ENCODE measurements around the gene NUDT3. TPM values are rescaled to one million over a fixed set of nuclear protein-coding genes. Genes with fewer than 3 reads are reported as not detected.
"Not testable (repeated sequence)": the region's sequence is repeated elsewhere in the genome, so short reads cannot be mapped to it uniquely, and the experiment has no call there.

The NUDT3 gene
- total RNA-seq, 2 experiments from 2014 or later = 16.4 to 17.1 TPM

GRCh38 chr6:34276881-34277762, 115.3 kb downstream of the NUDT3 start:
- ChIA-PET CTCF (no interaction called here), POLR2A (no interaction called here)

DNA sequence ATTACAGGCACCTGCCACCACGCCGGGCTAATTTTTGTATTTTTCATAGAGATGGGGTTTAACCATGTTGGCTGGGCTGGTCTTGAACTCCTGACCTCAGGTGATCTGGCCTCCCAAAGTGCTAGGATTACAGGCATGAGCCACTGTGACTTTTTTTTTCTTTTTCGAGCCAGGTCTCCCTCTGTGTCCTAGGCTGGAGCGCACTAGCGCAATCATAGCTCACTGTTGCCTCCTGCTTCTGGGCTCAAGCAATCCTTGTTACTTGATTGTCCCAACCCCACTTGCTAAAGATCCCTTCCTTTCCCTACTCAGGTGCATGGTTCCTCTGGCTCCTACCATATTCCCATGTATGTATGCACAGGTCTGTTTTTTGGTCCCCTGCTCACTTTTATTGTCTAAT, 116.3 kb downstream of the NUDT3 start:
- POLR2A ChIA-PET = no interaction called here
- CTCF ChIA-PET = interaction anchor here (1.0 to 1.3 kb wide), 2 partner anchors 13 to 27 kb away, joined by 3 read pairs; partner anchors contain the start of gene SMIM29

GRCh38 chr6:34275128-34275804, 117.2 kb downstream of the NUDT3 start:
- POLR2A ChIA-PET = no interaction called here
- CTCF ChIA-PET = interaction anchor here (1.0 to 1.3 kb wide), 2 partner anchors 13 to 26 kb away, joined by 3 read pairs; partner anchors contain the start of gene SMIM29

DNA sequence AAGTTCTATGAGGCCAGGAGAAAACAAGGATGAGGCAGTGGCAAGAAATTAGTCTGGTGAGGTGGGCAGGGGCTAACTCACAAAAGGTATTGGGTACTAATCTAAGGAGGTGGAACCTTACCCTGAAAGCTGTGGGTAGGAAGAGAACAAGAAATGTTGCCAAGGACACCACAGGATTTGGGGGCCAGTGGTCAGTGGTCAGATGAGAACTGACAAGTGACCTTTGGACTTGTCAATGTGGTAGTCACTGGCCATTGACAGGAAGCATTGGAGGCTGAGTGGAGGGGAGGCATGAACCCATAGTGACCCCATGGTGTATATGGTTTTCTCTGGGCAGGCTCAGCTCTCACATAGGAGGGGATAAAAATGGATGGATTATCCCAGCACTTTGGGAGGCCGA, 118.3 kb downstream of the NUDT3 start:
- ChIA-PET CTCF (interaction anchor here (1.0 kb wide), 1 partner anchor 9 kb away, joined by 5 read pairs; no protein-coding TSS in a partner anchor), POLR2A (interaction anchor here (0.9 kb wide), 1 partner anchor 25 kb away, joined by 3 read pairs; no protein-coding TSS in a partner anchor)

DNA sequence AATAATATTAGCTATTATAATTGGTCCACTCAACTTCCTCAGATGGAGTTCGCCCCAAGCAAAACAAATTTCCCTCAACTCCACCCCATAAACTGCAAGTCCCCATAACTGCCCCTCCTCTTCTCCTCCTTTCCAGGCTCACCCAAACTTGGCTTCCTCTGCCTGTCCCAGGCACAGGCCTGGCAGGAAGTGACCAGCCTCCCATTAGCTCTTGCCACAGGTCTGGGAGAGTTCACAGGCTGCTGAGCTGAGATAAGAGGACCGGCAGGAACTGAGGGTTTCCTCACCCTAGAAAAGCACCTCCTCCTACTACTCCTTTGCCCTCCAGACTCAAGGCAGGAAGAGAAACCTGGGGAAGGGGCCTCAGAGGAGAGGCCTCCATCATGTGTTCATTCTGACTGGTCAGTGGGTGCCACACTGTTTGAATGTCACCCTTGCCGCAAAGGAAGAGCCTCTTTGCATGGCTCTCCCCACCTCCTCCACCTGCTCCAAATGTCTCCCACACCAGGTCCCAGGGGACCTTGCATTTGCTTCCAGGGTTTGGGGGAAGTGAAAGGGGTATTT, 119.1 kb downstream of the NUDT3 start:
- CTCF ChIA-PET = interaction anchor here (1.0 kb wide), 1 partner anchor 10 kb away, joined by 5 read pairs; no protein-coding TSS in a partner anchor
- POLR2A ChIA-PET = no interaction called here

DNA sequence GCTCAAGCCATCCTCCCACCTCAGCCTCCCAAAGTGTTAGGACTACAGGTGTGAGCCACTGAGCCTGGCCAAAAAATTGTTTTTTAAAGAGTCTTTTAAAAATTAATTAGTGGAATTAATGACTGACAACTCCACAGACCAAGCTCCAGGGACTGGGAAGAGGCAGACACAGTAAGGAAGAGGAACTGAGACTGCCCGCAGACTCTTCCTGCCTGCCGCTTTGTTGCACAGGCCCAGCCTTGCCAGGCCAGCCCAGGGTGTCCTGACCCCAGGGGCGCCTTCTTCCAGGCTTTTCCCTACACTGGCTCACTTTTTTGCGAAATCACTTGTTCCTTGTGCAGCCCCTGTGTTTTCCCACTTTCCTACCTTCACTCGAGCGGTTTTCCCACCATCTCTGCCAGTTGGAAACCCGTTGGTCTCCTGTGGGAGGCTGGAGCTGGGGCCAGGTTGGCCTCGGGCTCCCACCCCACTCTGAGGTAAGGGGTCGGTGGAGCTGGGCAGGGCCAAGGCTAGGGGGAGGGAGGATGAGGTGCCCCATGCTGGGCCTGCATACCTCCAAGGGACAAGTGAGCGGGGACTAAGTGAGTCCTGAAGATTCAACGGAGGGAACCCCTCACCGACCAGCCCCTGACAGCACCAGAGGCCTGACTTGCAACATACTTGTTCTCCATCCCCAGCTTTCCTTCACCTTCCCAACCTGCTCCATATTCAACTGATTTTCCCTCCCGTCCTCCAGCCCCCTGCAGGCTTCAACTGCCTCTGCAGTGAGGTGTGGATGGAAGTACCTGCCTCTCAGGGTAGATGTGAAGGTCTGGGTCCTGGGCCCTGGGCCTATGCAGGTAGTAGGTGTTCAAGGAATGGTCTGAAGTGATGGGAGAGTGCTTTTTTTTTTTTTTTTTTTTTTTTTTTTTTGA, 120.2 kb downstream of the NUDT3 start:
- ChIA-PET CTCF (no interaction called here), POLR2A (no interaction called here)

DNA sequence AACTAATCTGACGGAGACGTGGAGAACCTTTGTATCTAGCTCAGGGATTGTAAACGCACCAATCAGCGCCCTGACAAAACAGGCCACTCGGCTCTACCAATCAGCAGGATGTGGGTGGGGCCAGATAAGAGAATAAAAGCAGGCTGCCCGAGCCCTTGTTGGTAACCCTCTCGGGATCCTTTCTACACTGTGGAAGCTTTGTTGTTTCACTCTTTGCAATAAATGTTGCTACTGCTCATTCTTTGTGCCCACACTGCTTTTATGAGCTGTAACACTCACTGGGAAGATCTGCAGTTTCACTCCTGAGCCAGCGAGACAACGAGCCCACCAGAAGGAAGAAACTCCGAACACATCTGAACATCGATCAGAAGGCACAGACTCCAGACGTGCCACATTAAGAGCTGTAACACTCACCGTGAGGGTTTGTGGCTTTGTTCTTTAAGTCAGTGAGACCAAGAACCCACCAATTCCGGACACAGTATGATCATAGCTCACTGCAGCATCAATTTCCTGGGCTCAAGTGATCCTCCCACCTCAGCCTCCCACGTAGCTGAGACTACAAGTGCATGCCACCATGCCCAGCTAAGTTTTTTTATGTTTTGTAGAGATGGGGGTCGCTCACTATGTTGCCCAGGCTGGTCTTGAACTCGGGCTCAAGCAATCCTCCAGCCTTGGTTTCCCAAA, 122.7 kb downstream of the NUDT3 start:
- ChIA-PET POLR2A (interaction anchor here (0.6 kb wide), 2 partner anchors 122 to 146 kb away, joined by 3 to 5 read pairs; partner anchors contain the start of gene NUDT3), CTCF (interaction anchor here (0.8 to 1.9 kb wide), 4 partner anchors 21 to 80 kb away, joined by 3 to 6 read pairs (median 3); partner anchors contain the start of gene SMIM29)

DNA sequence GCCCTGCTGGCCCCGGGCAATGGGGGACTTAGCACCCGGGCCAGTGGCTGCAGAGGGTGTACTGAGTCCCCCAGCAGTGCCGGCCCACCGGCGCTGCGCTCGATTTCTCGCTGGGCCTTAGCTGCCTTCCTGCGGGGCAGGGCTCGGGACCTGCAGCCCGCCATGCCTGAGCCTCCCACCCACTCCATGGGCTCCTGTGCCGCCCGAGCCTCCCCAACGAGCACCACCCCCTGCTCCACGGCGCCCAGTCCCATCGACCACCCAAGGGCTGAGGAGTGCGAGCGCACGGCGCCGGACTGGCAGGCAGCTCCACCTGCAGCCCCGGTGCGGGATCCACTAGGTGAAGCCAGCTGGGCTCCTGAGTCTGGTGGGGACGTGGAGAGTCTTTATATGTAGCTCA, 123.3 kb downstream of the NUDT3 start:
- POLR2A ChIA-PET = not testable (repeated sequence)
- CTCF ChIA-PET = interaction anchor here (1.9 kb wide), 1 partner anchor 20 kb away, joined by 6 read pairs; the partner anchor contains the start of gene SMIM29

DNA sequence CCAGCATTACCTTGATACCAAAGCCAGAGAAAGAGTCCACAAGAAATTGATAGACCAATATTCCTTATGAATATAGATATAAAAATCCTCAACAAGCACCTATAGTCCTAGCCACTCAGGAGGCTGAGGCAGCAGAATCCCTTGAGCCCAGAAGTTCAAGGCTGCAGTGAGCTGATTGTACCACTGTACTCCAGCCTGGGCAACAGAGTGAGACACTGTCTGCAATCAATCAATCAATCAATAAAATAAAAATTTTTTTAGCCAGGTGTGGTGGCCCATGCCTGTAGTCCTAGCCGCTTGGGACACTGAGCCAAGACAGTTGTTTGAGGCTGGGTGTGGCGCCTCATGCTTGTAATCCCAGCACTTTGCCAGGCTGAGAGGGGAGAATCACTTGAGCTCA, 124.7 kb downstream of the NUDT3 start:
- ChIA-PET POLR2A (no interaction called here), CTCF (no interaction called here)

DNA sequence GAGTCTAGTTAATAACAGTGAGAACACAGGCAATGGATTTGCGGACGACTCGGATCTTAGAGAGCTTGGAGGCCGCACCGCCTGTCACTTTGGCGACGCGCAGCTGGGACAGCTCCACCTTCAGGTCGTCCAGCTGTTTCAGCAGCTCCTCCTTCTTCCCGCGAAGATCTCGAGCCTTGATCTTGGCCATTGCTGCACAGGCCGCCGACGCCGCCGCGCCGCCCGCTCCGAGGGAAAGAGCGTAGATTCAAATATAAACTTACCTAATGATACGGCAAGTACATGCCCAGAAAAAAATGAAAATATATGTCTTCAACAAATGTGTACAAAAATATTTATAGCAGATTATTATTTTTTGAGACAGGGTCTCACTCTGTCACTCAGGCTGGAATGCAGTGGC, 129.0 kb downstream of the NUDT3 start:
- CTCF ChIA-PET, POLR2A ChIA-PET: not testable (repeated sequence)

GRCh38 chr6:34260576-34261267, 131.7 kb downstream of the NUDT3 start:
- CTCF ChIA-PET = no interaction called here
- POLR2A ChIA-PET = interaction anchor here (0.5 kb wide), 1 partner anchor 11 kb away, joined by 3 read pairs; no protein-coding TSS in a partner anchor

DNA sequence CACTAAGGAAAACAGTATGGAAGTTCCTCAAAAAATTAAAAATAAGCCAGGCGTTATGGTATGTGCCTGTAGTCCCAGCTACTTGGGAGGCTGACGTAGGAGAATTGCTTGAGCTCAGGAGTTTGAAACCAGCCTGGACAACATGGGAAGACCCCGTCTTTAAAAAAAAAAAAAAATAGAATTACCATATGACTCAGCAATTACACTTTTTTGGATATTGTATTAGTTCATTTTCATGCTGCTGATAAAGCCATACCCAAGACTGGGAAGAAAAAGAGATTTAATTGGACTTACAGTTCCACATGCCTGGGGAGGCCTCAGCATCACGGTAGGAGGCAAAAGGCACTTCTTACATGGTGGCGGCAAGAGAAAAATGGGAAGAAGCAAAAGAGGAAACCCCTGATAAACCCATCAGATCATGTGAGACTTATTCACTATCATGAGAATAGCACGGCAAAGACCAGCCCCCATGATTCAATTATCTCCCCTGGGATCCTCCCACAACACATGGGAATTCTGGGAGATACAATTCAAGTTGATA, 132.9 kb downstream of the NUDT3 start:
- CTCF ChIA-PET = no interaction called here
- POLR2A ChIA-PET = no interaction called here

DNA sequence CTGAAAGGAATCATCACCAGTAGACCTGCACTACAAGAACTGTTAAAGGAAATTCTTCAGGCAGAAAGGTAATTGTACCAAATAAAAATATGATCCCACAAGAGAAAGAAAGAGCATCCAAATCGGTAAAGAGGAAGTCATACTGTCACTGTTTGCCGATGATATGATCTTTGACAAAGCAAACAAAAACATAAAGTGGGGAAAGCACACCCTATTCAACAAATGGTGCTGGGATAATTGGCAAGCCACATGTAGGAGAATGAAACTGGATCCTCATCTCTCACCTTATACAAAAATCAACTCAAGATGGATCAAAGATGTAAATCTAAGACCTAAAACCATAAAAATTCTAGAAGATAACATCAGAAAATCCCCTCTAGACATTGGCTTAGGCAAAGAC, 140.1 kb downstream of the NUDT3 start:
- POLR2A ChIA-PET, CTCF ChIA-PET: not testable (repeated sequence)

DNA sequence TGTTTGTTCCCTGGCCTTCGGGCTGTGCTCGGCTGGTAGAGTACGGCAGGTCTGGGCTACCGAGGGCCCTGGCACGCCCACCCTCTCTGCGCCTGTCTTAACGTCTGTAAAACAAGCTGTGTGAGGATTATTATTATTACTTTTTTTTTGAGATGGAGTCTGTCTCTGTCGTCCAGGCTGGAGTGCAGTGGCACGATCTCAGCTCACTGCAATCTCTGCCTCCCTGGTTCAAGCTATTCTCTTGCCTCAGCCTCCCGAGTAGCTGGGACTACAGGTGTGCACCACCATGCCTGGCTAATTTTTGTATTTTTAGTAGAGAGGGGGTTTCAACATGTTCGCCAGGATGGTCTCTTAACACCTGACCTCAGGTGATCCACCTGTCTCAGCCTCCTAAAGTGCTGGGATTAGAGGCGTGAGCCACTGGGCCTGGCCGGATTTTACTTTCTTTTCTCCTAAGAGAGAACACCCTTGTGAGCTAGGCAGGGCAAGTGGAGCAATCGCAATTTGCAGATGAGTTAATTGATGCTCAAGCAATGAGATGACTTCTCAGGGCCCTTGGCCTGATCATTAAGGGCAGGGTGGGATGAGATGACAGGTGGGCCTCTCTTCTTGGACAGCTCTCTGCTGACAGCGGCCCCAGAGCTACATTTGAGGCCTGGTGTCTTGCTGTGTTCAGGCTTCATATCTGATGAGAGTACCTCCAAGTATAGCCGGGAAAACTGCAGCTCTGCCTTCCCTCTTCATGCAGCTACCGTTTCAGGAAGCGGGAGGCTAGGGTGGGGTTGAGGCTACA, 142.8 kb downstream of the NUDT3 start:
- ChIA-PET POLR2A (interaction anchor here (0.6 to 3.2 kb wide), 10 partner anchors 11 to 176 kb away, joined by 3 to 15 read pairs (median 4); partner anchors contain the start of genes HMGA1 and RPS10), CTCF (interaction anchor here (0.6 to 3.2 kb wide), 24 partner anchors 12 to 358 kb away, joined by 3 to 32 read pairs (median 4); partner anchors contain the start of genes HMGA1, NUDT3 and RPS10)

DNA sequence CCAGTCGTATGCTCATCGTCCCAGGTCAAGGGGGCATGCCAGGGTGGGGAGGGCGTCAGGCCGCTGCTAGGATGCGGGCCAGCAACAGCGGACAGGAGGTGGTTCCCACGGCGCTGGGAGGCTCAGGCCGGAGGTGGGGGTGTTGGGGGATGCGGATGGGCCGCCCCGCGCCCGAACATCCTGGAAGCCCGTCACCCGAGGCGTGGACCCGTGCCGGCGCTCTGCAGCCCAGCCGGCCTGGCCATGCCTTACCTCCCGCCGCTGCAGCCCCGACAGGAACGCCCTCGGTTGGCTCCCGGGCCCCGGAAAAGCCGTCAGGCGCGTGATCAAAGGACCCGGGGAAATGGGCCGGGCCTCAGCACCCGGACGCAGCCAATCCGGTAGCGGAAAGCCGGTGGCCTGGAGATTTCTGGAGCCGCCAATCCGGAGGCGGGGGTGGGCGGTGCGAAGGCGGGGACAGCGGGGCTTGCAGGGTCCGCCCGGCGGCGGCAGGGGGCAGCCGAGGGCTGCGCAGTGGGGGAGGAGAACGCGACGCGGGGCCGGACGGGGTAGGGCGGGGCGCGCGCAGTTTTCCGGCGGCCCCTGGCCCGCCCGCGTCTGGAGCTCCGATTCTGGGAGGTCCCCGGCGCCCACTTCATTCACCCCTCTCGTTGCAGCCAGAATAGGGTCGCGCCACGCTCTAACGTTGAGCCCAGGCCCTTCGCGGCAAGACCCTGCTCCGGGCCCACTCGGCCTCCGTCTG, 143.6 kb downstream of the NUDT3 start, which contains the start of gene SMIM29:
Gene SMIM29 (minus strand): TSS at position 280 of the 742 bp plus-strand sequence. CDS start 1,215 bp downstream, outside the sequence.
- ChIA-PET POLR2A (interaction anchor here (0.6 to 3.2 kb wide), 11 partner anchors 12 to 177 kb away, joined by 3 to 15 read pairs (median 4); partner anchors contain the start of genes HMGA1 and RPS10), CTCF (interaction anchor here (0.6 to 3.2 kb wide), 24 partner anchors 9 to 359 kb away, joined by 3 to 32 read pairs (median 4); partner anchors contain the start of genes HMGA1, NUDT3 and RPS10)

Measured in activated CD8-positive, alpha-beta memory T cell treated with anti-CD3 and anti-CD28 coated beads for 36 hours (primary cell).